NCI-H2107 treated with DMSO at 0.1 percent for 48 hours (cell line): Measurements from ENCODE around the gene MRPS33.

Experiments
- DNase-seq: peaks from one replicate; lab custom pipeline; 2025; ENCODE audit not compliant: unreplicated experiment; lab: John Stamatoyannopoulos, UW

Gene MRPS33

GRCh38 chr7:141012696-141013344 is 1.9 kb downstream of the MRPS33 start:
- DNase-seq: no peak

- peak; percentile 83 for DNase-seq
These were observed 2.6 kb downstream of the MRPS33 start for GRCh38 chr7:141012044-141012685.

- no peak for DNase-seq
These were observed 3.3 kb downstream of the MRPS33 start for GRCh38 chr7:141011443-141011842.

- no peak for DNase-seq
These were observed 11.3 kb downstream of the MRPS33 start for GRCh38 chr7:141003172-141004065.

GRCh38 chr7:141001546-141001945 is 13.2 kb downstream of the MRPS33 start:
- DNase-seq: no peak

- DNase-seq: no peak
These were observed 13.6 kb downstream of the MRPS33 start for GRCh38 chr7:141001122-141001521.

- no peak for DNase-seq
These were observed 16.0 kb downstream of the MRPS33 start for GRCh38 chr7:140998715-140999114.

GRCh38 chr7:140992422-140992821 is 22.3 kb downstream of the MRPS33 start:
- DNase-seq: no peak

- no peak for DNase-seq
These were observed 24.4 kb downstream of the MRPS33 start for GRCh38 chr7:140990193-140990962.

- DNase-seq: no peak
These were observed 25.7 kb downstream of the MRPS33 start for GRCh38 chr7:140989068-140989467.

- no peak for DNase-seq
These were observed 30.9 kb downstream of the MRPS33 start for GRCh38 chr7:140983802-140984201.

- DNase-seq: no peak
These were observed 32.2 kb downstream of the MRPS33 start for GRCh38 chr7:140982508-140982907.

GRCh38 chr7:140981951-140982350 is 32.8 kb downstream of the MRPS33 start:
- DNase-seq: no peak

- no peak for DNase-seq
These were observed 37.0 kb downstream of the MRPS33 start for GRCh38 chr7:140977741-140978140.

GRCh38 chr7:140972876-140973829 is 41.6 kb downstream of the MRPS33 start:
- DNase-seq: no peak

GRCh38 chr7:140972344-140972743 is 42.4 kb downstream of the MRPS33 start:
- DNase-seq: no peak

GRCh38 chr7:140967438-140967837 is 47.3 kb downstream of the MRPS33 start:
- no peak for DNase-seq

- DNase-seq: no peak
These were observed 48.1 kb downstream of the MRPS33 start for GRCh38 chr7:140966561-140967233.

- no peak for DNase-seq
These were observed 53.6 kb downstream of the MRPS33 start for GRCh38 chr7:140961117-140961516.
